ENCODE results near the gene MPRIP. TPM values are rescaled to one million over a fixed set of nuclear protein-coding genes. Genes with fewer than 3 reads are reported as not detected.

MPRIP gene
- polyA plus RNA-seq, 1 of the 3 experiments (the other 2 are of a cell fraction) = 64.4 TPM

DNA sequence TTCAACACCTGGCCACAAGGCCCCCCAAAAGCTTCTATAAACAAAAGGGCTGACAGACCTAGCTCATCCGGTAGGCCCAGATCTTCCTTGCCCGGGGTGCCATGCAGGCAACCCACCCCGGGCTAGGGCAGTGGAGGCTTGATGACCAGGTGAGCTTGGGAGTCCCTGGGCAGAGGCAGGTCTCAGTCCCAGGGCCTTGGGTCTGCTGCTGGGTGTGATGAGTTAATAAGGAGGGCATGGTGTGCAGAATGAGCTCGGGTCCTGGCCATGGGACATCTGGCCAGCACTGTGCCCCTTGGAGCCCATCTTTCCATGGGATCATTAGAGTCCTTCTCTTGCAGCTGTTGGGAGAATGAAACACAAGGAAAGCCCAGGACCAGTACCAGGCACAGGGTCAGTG, 20.2 kb upstream of the MPRIP start:
- Histone ChIP-seq H3K9ac (no peak overlapping the region), H3K4me1 (ENCODE audit: control insufficient read depth in 1 of 2, insufficient read depth in 2 of 2, low read depth in 1 of 2, low read length in 1 of 2) (peaks cover 3 to 26% of the 10 kb centered on the region in 2 experiments; a peak in 1 of 4 replicates), H4K20me1 (ENCODE audit: insufficient read depth) (no peaks in the 10 kb centered on the region), H3F3A (replicated peaks; ENCODE audit: insufficient read depth) (no peaks in the 10 kb centered on the region), H2AFZ (ENCODE audit: low read depth) (no peak overlapping the region), H3K27me3 (ENCODE audit: insufficient read depth) (no peaks in the 10 kb centered on the region), H3K9me2 (no peaks in the 10 kb centered on the region), H3K4me2 (no peak overlapping the region), H3K9me3 (no peaks in the 10 kb centered on the region), H3K79me2 (ENCODE audit: insufficient read depth) (no peaks in the 10 kb centered on the region), H3K4me3 (ENCODE audit: low read depth in 2 of 2, low read length in 1 of 2) (no peak overlapping the region), H3K27ac (ENCODE audit: low read depth in 2 of 2, low read length in 1 of 2) (no peak overlapping the region), H3K36me3 (replicated peaks in 1 of 2; ENCODE audit: control insufficient read depth in 1 of 2, insufficient read depth in 2 of 2, low read length in 1 of 2) (no peaks in the 10 kb centered on the region)
- CTCF ChIA-PET = no interaction called here
- DNase-seq = no peak
- TF ChIP-seq ELF1 (IDR thresholded peaks at IDR 0.05) = no peak
- TF ChIP-seq, protein P1, sequence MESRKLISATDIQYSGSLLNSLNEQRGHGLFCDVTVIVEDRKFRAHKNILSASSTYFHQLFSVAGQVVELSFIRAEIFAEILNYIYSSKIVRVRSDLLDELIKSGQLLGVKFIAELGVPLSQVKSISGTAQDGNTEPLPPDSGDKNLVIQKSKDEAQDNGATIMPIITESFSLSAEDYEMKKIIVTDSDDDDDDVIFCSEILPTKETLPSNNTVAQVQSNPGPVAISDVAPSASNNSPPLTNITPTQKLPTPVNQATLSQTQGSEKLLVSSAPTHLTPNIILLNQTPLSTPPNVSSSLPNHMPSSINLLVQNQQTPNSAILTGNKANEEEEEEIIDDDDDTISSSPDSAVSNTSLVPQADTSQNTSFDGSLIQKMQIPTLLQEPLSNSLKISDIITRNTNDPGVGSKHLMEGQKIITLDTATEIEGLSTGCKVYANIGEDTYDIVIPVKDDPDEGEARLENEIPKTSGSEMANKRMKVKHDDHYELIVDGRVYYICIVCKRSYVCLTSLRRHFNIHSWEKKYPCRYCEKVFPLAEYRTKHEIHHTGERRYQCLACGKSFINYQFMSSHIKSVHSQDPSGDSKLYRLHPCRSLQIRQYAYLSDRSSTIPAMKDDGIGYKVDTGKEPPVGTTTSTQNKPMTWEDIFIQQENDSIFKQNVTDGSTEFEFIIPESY (IDR thresholded peaks at IDR 0.05; ENCODE audit: borderline replicate concordance, low read depth) = no peak
- TF ChIP-seq RAD21 (IDR thresholded peaks at IDR 0.05; ENCODE audit: low read length) = no peak
- TF ChIP-seq, protein P2, sequence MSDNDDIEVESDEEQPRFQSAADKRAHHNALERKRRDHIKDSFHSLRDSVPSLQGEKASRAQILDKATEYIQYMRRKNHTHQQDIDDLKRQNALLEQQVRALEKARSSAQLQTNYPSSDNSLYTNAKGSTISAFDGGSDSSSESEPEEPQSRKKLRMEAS (IDR thresholded peaks at IDR 0.05; ENCODE audit: low read depth) = no peak
- TF ChIP-seq FOXJ3 (CRISPR knock-in tag; IDR thresholded peaks at IDR 0.05) = no peak
- TF ChIP-seq TAF1 (IDR thresholded peaks at IDR 0.05; ENCODE audit: borderline replicate concordance, low read depth, low read length) = no peak
- TF ChIP-seq NFIC (IDR thresholded peaks at IDR 0.05; ENCODE audit: borderline replicate concordance) = no peak
- TF ChIP-seq, protein P3, sequence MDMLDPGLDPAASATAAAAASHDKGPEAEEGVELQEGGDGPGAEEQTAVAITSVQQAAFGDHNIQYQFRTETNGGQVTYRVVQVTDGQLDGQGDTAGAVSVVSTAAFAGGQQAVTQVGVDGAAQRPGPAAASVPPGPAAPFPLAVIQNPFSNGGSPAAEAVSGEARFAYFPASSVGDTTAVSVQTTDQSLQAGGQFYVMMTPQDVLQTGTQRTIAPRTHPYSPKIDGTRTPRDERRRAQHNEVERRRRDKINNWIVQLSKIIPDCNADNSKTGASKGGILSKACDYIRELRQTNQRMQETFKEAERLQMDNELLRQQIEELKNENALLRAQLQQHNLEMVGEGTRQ (IDR thresholded peaks at IDR 0.05; ENCODE audit: borderline replicate concordance, low read depth, low read length) = no peak
- no peak for TF ChIP-seq RCOR1 (IDR thresholded peaks at IDR 0.05; ENCODE audit: low read length)
- TF ChIP-seq GABPA (IDR thresholded peaks at IDR 0.05; ENCODE audit: low read depth) = no peak
- no peak for TF ChIP-seq MEF2A (IDR thresholded peaks at IDR 0.05; ENCODE audit: borderline replicate concordance, low read depth)
- no peak for TF ChIP-seq RXRA (IDR thresholded peaks at IDR 0.05; ENCODE audit: borderline replicate concordance, low read depth)
- POLR2A ChIA-PET = no interaction called here
- WGBS (ENCODE audit: low lambda C conversion rate) = 72% methylated on average over 2 of the region's 4 CpGs

DNA sequence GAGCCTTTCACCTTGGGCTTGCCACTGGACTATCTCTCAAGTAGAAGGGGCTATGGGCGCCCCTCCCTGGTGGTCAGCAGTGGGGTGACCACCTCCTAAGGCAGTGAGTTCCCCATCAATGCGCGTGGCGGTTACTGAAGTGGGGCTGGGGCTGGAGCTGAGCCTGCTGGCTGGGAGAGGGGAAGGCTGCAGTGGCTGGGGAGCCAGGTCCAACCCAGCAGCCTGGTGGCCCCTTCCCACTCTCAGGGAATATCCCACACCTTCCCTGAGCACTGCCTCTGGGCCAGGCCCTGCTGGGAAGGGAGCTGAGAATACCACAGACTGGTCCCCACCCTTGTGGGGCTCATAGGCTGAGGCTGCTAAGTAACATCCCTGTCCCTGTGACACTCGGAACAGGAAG, 19.8 kb upstream of the MPRIP start:
- H3K9ac ChIP-seq = no peak overlapping the region
- no peak overlapping the region for H3K4me2 ChIP-seq
- ChIA-PET POLR2A (no interaction called here), CTCF (interaction anchor here (0.6 kb wide), 1 partner anchor 79 kb away, joined by 3 read pairs; no protein-coding TSS in a partner anchor)
- no peak overlapping the region for H3K4me3 ChIP-seq (ENCODE audit: low read depth in 2 of 2, low read length in 1 of 2)
- no peak overlapping the region for H2AFZ ChIP-seq (ENCODE audit: low read depth)
- H3K27ac ChIP-seq (ENCODE audit: low read depth in 2 of 2, low read length in 1 of 2) = no peak overlapping the region
- H3K4me1 ChIP-seq (ENCODE audit: control insufficient read depth in 1 of 2, insufficient read depth in 2 of 2, low read depth in 1 of 2, low read length in 1 of 2) = peaks cover 3 to 26% of the 10 kb centered on the region in 2 experiments; a peak in 1 of 4 replicates
- no peaks in the 10 kb centered on the region for H3K79me2 ChIP-seq (ENCODE audit: insufficient read depth)
- H3K27me3 ChIP-seq (ENCODE audit: insufficient read depth) = no peaks in the 10 kb centered on the region
- TF ChIP-seq GABPA (IDR thresholded peaks at IDR 0.05; ENCODE audit: low read depth) (no peak), JUND (IDR thresholded peaks at IDR 0.05) (no peak), SMC3 (IDR thresholded peaks at IDR 0.05; ENCODE audit: low read depth, low read length) (no peak)
- TF ChIP-seq, protein P4, sequence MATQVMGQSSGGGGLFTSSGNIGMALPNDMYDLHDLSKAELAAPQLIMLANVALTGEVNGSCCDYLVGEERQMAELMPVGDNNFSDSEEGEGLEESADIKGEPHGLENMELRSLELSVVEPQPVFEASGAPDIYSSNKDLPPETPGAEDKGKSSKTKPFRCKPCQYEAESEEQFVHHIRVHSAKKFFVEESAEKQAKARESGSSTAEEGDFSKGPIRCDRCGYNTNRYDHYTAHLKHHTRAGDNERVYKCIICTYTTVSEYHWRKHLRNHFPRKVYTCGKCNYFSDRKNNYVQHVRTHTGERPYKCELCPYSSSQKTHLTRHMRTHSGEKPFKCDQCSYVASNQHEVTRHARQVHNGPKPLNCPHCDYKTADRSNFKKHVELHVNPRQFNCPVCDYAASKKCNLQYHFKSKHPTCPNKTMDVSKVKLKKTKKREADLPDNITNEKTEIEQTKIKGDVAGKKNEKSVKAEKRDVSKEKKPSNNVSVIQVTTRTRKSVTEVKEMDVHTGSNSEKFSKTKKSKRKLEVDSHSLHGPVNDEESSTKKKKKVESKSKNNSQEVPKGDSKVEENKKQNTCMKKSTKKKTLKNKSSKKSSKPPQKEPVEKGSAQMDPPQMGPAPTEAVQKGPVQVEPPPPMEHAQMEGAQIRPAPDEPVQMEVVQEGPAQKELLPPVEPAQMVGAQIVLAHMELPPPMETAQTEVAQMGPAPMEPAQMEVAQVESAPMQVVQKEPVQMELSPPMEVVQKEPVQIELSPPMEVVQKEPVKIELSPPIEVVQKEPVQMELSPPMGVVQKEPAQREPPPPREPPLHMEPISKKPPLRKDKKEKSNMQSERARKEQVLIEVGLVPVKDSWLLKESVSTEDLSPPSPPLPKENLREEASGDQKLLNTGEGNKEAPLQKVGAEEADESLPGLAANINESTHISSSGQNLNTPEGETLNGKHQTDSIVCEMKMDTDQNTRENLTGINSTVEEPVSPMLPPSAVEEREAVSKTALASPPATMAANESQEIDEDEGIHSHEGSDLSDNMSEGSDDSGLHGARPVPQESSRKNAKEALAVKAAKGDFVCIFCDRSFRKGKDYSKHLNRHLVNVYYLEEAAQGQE (IDR thresholded peaks at IDR 0.05; ENCODE audit: low read depth, low read length) = no peak
- TF ChIP-seq, protein P2 (IDR thresholded peaks at IDR 0.05; ENCODE audit: low read depth) = no peak
- no peaks in the 10 kb centered on the region for H3K36me3 ChIP-seq (replicated peaks in 1 of 2; ENCODE audit: control insufficient read depth in 1 of 2, insufficient read depth in 2 of 2, low read length in 1 of 2)
- H3F3A ChIP-seq (replicated peaks; ENCODE audit: insufficient read depth) = no peaks in the 10 kb centered on the region
- H3K9me2 ChIP-seq = no peaks in the 10 kb centered on the region
- no peaks in the 10 kb centered on the region for H4K20me1 ChIP-seq (ENCODE audit: insufficient read depth)
- H3K9me3 ChIP-seq = no peaks in the 10 kb centered on the region
- no peak for DNase-seq
- WGBS (ENCODE audit: low lambda C conversion rate) = 82% methylated on average over 1 of the region's 5 CpGs
